Measurements from ENCODE around the gene C13orf46. TPM values are rescaled to one million over a fixed set of nuclear protein-coding genes. Genes with fewer than 3 reads are reported as not detected.

The C13orf46 gene
- total RNA-seq, 2 experiments from 2014 or later = 0.21 TPM; not detected in 1

- H3K9me2 ChIP-seq (ENCODE audit: insufficient read depth, low read length) = no peaks in the 10 kb centered on the region
- CTCF ChIA-PET (ENCODE audit: unreplicated experiment) = no interaction called here
- POLR2A ChIA-PET = no interaction called here
- intact Hi-C loops (cut with micrococcal nuclease; ENCODE audit: unreplicated experiment) = no loop called here
- no peak overlapping the region for H2AFZ ChIP-seq (ENCODE audit: low read length)
- no peak overlapping the region for H3K4me2 ChIP-seq (ENCODE audit: low read length)
- H3K36me3 ChIP-seq (ENCODE audit: insufficient read depth, low read length) = no peaks in the 10 kb centered on the region
- no peaks in the 10 kb centered on the region for H4K20me1 ChIP-seq (ENCODE audit: insufficient read depth, low read length)
- BruUV-seq (replicated peaks) = no TSS peak
- no peaks in the 10 kb centered on the region for H3K79me2 ChIP-seq (ENCODE audit: insufficient read depth, low read depth, low read length)
- DNase-seq (ENCODE audit: low spot score) = no peak
- no peaks in the 10 kb centered on the region for H3K4me1 ChIP-seq (ENCODE audit: insufficient read depth, low read length, poor library complexity, severe bottlenecking)
- H3K9me3 ChIP-seq (ENCODE audit: low read length) = no peaks in the 10 kb centered on the region
- TF ChIP-seq CTCF (conservative IDR thresholded peaks at IDR 0.05; ENCODE audit: low read length) (no peak), EZH2phosphoT487 (IDR thresholded peaks at IDR 0.05; ENCODE audit: borderline replicate concordance, low read depth, low read length) (no peak)
- H3K27ac ChIP-seq (ENCODE audit: low read depth, low read length, poor library complexity, severe bottlenecking) = no peak overlapping the region
- H3K4me3 ChIP-seq (ENCODE audit: low read depth, low read length, poor library complexity, severe bottlenecking) = no peak overlapping the region
These were observed 53.9 kb downstream of the C13orf46 start for GRCh38 chr13:113919761-113920559.

- Histone ChIP-seq H3K79me2 (ENCODE audit: insufficient read depth, low read depth, low read length) (no peaks in the 10 kb centered on the region), H4K20me1 (ENCODE audit: insufficient read depth, low read length) (no peaks in the 10 kb centered on the region), H3K4me2 (ENCODE audit: low read length) (no peak overlapping the region), H3K27ac (ENCODE audit: low read depth, low read length, poor library complexity, severe bottlenecking) (no peak overlapping the region), H3K9me2 (ENCODE audit: insufficient read depth, low read length) (no peaks in the 10 kb centered on the region), H3K4me3 (ENCODE audit: low read depth, low read length, poor library complexity, severe bottlenecking) (no peak overlapping the region), H3K9me3 (ENCODE audit: low read length) (no peaks in the 10 kb centered on the region), H3K36me3 (ENCODE audit: insufficient read depth, low read length) (no peaks in the 10 kb centered on the region), H2AFZ (ENCODE audit: low read length) (no peak overlapping the region), H3K4me1 (ENCODE audit: insufficient read depth, low read length, poor library complexity, severe bottlenecking) (no peaks in the 10 kb centered on the region)
- ChIA-PET POLR2A (no interaction called here), CTCF (ENCODE audit: unreplicated experiment) (no interaction called here)
- DNase-seq (ENCODE audit: low spot score) = no peak
- no peak for TF ChIP-seq EZH2phosphoT487 (IDR thresholded peaks at IDR 0.05; ENCODE audit: borderline replicate concordance, low read depth, low read length)
- TF ChIP-seq CTCF (conservative IDR thresholded peaks at IDR 0.05; ENCODE audit: low read length) = no peak
- intact Hi-C loops (cut with micrococcal nuclease; ENCODE audit: unreplicated experiment) = no loop called here
- BruUV-seq (replicated peaks) = no TSS peak
These were observed 54.7 kb downstream of the C13orf46 start for GRCh38 chr13:113918981-113919701.

DNA sequence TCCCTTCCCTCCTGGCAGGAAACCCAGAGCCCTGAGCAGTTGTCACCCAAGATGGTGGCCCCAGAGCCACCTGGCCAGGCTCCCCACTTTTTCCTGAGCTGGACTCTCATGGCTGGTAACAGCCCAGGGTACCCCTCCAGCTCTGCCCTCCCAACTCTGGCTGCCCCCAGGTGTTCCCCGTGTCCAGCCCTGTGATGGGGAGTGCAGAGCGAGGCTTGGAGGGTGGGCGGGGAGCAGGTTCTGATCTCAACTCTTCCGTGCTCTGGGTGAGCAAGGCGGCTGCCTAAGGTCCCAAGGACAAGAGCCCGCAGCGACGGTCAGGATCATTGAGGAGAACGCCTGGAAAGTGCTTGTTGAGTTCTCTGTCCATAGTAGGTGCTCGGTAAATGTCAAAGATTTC lies 55.3 kb downstream of the C13orf46 start:
- Histone ChIP-seq H3K27ac (ENCODE audit: low read depth, low read length, poor library complexity, severe bottlenecking) (no peak overlapping the region), H3K79me2 (ENCODE audit: insufficient read depth, low read depth, low read length) (no peaks in the 10 kb centered on the region), H2AFZ (ENCODE audit: low read length) (no peak overlapping the region), H3K36me3 (ENCODE audit: insufficient read depth, low read length) (no peaks in the 10 kb centered on the region), H3K9me3 (ENCODE audit: low read length) (no peaks in the 10 kb centered on the region), H3K4me1 (ENCODE audit: insufficient read depth, low read length, poor library complexity, severe bottlenecking) (no peaks in the 10 kb centered on the region), H4K20me1 (ENCODE audit: insufficient read depth, low read length) (no peaks in the 10 kb centered on the region), H3K4me3 (ENCODE audit: low read depth, low read length, poor library complexity, severe bottlenecking) (no peak overlapping the region), H3K9me2 (ENCODE audit: insufficient read depth, low read length) (no peaks in the 10 kb centered on the region), H3K4me2 (ENCODE audit: low read length) (no peak overlapping the region)
- DNase-seq (ENCODE audit: low spot score) = no peak
- intact Hi-C loops (cut with micrococcal nuclease; ENCODE audit: unreplicated experiment) = no loop called here
- no peak for TF ChIP-seq EZH2phosphoT487 (IDR thresholded peaks at IDR 0.05; ENCODE audit: borderline replicate concordance, low read depth, low read length)
- TF ChIP-seq CTCF (conservative IDR thresholded peaks at IDR 0.05; ENCODE audit: low read length) = no peak
- POLR2A ChIA-PET = no interaction called here
- CTCF ChIA-PET (ENCODE audit: unreplicated experiment) = no interaction called here
- BruUV-seq (replicated peaks) = no TSS peak

All from OCI-LY7 (cell line).